ENCODE results near the gene BYSL. TPM values are rescaled to one million over a fixed set of nuclear protein-coding genes. Genes with fewer than 3 reads are reported as not detected.
A peak's percentile ranks its signal among the peaks of the same experiment; 100 is the strongest.

BYSL gene
- total and polyA plus RNA-seq, 9 of the 15 experiments (the other 6 are each of a cell fraction or from before 2014, with no cell fraction given): 22.2 to 92.3 (median 53.4) TPM

DNA sequence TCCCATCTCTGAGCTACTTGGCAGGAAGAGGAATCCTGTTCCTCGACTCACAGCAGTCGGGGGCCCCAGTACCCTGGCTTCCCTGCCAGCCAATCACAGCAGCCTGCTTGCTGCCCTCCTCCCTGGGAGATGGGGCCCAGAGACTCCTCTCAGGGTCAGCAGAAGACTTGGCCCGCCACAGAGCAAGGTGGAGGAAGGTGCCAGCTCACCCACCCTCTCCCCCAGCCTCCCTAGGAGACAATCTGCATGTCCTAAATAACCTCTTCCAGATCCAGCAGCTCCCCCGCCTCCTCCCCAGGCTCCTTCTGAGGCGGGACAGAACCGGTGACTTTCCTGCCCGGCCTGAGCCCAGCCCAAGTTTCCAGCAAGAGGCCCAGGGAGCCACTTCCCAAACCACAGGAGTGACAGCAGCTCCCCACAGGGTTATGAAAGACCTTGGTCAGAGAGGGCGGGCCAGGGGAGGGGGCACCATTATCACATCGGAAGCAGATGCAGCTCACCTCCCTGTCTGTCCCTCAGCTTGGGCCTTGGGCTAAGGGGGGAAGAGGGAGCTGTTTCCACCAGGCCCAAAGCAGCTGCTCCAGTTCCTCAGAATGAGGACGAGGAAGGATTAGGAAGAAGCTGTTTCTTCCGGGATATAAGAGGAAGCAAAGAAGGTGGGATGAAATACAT lies 18.0 kb downstream of the BYSL start (continued):
- TF ChIP-seq, protein P1, sequence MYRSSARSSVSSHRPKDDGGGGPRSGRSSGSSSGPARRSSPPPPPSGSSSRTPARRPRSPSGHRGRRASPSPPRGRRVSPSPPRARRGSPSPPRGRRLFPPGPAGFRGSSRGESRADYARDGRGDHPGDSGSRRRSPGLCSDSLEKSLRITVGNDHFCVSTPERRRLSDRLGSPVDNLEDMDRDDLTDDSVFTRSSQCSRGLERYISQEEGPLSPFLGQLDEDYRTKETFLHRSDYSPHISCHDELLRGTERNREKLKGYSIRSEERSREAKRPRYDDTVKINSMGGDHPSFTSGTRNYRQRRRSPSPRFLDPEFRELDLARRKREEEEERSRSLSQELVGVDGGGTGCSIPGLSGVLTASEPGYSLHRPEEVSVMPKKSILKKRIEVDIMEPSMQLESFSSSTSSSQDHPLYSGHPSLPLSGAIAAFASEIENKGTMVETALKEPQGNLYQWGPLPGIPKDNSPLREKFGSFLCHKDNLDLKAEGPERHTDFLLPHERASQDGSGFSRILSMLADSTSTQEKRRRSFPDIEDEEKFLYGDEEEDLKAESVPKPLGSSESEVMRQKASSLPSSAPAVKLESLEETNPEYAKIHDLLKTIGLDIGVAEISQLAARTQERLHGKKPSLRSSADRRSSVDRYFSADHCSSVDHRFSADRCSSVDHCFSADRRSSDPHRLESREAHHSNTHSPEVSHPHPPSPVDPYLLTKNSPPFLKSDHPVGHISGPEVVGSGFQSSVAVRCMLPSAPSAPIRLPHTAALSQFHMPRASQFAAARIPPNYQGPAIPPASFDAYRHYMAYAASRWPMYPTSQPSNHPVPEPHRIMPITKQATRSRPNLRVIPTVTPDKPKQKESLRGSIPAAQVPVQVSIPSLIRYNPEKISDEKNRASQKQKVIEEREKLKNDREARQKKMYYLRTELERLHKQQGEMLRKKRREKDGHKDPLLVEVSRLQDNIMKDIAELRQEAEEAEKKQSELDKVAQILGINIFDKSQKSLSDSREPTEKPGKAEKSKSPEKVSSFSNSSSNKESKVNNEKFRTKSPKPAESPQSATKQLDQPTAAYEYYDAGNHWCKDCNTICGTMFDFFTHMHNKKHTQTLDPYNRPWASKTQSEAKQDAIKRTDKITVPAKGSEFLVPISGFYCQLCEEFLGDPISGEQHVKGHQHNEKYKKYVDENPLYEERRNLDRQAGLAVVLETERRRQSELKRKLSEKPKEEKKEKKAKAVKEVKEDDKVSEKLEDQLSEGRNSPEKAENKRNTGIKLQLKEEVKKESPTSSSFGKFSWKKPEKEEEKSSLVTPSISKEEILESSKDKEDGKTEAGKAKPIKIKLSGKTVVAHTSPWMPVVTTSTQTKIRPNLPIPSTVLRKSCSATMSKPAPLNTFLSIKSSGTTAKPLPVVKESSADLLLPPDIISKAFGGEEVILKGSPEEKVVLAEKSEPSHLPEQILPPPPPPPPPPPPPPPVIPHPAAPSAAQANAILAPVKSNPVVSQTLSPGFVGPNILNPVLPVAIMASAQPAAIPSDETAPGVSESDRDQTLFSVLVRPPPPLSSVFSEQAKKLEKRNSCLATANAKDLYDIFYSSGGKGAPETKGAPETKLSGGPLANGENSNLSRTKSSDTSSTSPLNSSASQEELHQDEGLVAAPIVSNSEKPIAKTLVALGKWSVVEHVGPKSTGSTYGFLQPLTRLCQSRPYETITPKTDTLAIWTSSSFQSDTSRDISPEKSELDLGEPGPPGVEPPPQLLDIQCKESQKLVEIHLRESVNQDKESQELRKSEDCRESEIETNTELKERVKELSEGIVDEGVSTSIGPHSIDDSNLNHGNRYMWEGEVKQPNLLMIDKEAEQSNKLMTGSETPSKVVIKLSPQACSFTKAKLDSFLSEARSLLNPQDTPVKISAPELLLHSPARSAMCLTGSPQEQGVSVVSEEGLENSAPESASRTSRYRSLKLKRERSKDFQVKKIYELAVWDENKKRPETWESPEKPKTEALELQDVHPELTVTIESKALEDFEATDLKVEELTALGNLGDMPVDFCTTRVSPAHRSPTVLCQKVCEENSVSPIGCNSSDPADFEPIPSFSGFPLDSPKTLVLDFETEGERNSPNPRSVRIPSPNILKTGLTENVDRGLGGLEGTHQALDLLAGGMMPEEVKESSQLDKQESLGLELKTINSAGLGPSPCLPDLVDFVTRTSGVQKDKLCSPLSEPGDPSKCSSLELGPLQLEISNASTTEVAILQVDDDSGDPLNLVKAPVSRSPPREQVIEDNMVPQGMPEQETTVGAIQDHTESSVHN (IDR thresholded peaks at IDR 0.05; ENCODE audit: borderline replicate concordance in 1 of 2, low read depth in 1 of 2): no peak
- TF ChIP-seq TARDBP (IDR thresholded peaks at IDR 0.05): no peak
- TF ChIP-seq, protein P2, sequence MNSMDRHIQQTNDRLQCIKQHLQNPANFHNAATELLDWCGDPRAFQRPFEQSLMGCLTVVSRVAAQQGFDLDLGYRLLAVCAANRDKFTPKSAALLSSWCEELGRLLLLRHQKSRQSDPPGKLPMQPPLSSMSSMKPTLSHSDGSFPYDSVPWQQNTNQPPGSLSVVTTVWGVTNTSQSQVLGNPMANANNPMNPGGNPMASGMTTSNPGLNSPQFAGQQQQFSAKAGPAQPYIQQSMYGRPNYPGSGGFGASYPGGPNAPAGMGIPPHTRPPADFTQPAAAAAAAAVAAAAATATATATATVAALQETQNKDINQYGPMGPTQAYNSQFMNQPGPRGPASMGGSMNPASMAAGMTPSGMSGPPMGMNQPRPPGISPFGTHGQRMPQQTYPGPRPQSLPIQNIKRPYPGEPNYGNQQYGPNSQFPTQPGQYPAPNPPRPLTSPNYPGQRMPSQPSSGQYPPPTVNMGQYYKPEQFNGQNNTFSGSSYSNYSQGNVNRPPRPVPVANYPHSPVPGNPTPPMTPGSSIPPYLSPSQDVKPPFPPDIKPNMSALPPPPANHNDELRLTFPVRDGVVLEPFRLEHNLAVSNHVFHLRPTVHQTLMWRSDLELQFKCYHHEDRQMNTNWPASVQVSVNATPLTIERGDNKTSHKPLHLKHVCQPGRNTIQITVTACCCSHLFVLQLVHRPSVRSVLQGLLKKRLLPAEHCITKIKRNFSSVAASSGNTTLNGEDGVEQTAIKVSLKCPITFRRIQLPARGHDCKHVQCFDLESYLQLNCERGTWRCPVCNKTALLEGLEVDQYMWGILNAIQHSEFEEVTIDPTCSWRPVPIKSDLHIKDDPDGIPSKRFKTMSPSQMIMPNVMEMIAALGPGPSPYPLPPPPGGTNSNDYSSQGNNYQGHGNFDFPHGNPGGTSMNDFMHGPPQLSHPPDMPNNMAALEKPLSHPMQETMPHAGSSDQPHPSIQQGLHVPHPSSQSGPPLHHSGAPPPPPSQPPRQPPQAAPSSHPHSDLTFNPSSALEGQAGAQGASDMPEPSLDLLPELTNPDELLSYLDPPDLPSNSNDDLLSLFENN (IDR thresholded peaks at IDR 0.05; ENCODE audit: low read depth in 2 of 2, low read length in 2 of 2): 0 out of 4 replicates have a peak, but pooled peaks of 1 of the 2 experiments have one; percentile 47
- TF ChIP-seq, protein P3, sequence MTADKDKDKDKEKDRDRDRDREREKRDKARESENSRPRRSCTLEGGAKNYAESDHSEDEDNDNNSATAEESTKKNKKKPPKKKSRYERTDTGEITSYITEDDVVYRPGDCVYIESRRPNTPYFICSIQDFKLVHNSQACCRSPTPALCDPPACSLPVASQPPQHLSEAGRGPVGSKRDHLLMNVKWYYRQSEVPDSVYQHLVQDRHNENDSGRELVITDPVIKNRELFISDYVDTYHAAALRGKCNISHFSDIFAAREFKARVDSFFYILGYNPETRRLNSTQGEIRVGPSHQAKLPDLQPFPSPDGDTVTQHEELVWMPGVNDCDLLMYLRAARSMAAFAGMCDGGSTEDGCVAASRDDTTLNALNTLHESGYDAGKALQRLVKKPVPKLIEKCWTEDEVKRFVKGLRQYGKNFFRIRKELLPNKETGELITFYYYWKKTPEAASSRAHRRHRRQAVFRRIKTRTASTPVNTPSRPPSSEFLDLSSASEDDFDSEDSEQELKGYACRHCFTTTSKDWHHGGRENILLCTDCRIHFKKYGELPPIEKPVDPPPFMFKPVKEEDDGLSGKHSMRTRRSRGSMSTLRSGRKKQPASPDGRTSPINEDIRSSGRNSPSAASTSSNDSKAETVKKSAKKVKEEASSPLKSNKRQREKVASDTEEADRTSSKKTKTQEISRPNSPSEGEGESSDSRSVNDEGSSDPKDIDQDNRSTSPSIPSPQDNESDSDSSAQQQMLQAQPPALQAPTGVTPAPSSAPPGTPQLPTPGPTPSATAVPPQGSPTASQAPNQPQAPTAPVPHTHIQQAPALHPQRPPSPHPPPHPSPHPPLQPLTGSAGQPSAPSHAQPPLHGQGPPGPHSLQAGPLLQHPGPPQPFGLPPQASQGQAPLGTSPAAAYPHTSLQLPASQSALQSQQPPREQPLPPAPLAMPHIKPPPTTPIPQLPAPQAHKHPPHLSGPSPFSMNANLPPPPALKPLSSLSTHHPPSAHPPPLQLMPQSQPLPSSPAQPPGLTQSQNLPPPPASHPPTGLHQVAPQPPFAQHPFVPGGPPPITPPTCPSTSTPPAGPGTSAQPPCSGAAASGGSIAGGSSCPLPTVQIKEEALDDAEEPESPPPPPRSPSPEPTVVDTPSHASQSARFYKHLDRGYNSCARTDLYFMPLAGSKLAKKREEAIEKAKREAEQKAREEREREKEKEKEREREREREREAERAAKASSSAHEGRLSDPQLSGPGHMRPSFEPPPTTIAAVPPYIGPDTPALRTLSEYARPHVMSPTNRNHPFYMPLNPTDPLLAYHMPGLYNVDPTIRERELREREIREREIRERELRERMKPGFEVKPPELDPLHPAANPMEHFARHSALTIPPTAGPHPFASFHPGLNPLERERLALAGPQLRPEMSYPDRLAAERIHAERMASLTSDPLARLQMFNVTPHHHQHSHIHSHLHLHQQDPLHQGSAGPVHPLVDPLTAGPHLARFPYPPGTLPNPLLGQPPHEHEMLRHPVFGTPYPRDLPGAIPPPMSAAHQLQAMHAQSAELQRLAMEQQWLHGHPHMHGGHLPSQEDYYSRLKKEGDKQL (CRISPR knock-in tag; IDR thresholded peaks at IDR 0.05; ENCODE audit: borderline replicate concordance): no peak
- TF ChIP-seq, protein P4, sequence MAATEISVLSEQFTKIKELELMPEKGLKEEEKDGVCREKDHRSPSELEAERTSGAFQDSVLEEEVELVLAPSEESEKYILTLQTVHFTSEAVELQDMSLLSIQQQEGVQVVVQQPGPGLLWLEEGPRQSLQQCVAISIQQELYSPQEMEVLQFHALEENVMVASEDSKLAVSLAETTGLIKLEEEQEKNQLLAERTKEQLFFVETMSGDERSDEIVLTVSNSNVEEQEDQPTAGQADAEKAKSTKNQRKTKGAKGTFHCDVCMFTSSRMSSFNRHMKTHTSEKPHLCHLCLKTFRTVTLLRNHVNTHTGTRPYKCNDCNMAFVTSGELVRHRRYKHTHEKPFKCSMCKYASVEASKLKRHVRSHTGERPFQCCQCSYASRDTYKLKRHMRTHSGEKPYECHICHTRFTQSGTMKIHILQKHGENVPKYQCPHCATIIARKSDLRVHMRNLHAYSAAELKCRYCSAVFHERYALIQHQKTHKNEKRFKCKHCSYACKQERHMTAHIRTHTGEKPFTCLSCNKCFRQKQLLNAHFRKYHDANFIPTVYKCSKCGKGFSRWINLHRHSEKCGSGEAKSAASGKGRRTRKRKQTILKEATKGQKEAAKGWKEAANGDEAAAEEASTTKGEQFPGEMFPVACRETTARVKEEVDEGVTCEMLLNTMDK (IDR thresholded peaks at IDR 0.05; ENCODE audit: borderline replicate concordance, insufficient read depth, low read depth, low read length, poor library complexity, severe bottlenecking): no peak
